ENCODE results near the gene SLC35B4. TPM values are rescaled to one million over a fixed set of nuclear protein-coding genes. Genes with fewer than 3 reads are reported as not detected.

The SLC35B4 gene
- total RNA-seq, 1 experiment from 2014 or later, result 14.7 TPM

DNA sequence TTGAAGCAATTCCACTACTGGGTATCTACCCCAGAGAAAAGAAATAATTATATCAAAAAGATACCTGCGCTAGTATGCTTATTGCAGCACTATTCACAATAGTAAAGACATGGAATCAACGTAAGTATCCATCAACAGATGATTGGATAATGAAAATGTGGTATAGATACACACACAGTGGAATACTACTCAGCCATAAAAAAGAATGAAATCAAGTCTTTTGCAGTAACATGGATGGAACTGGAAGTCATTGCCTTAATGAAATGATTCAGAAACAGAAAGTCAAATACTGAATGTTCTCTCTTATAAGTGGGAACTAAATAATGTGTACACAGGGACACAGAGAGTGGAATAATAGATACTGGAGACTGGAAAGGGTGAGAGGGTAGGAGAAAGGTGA, 7.4 kb upstream of the SLC35B4 start:
- no TSS peak for BruUV-seq (replicated peaks)
- H3K27me3 ChIP-seq (ENCODE audit: insufficient read depth, low read length), result no peaks in the 10 kb centered on the region; the same call in 1 of the 2 replicates
- RAD21 ChIA-PET (ENCODE audit: low non-redundant PET in 1 of 2, low total read pairs in 2 of 2, uncharacterized antibody in 2 of 2, unreplicated experiment in 2 of 2), result no interaction called here

More for the DNA sequence above, 7.4 kb upstream of the SLC35B4 start:
- H3K4me1 ChIP-seq (ENCODE audit: control insufficient read depth in 1 of 2, insufficient read depth in 2 of 2, low read length in 2 of 2), result no peaks in the 10 kb centered on the region
- no peaks in the 10 kb centered on the region for H3K9me2 ChIP-seq (ENCODE audit: insufficient read depth)
- no peaks in the 10 kb centered on the region for H3K9me3 ChIP-seq (ENCODE audit: control insufficient read depth in 1 of 2, insufficient read depth in 1 of 2, low read depth in 1 of 2, low read length in 2 of 2)
- no peaks in the 10 kb centered on the region for H4K20me1 ChIP-seq (ENCODE audit: insufficient read depth)
- H3K9ac ChIP-seq (ENCODE audit: low read length), result no peak overlapping the region
- ChIA-PET POLR2A (no interaction called here), CTCF (no interaction called here)
- H2AFZ ChIP-seq (ENCODE audit: low read depth, low read length, poor library complexity, severe bottlenecking), result no peak overlapping the region
- no peak overlapping the region for H3K4me3 ChIP-seq (replicated peaks in 1 of 2; ENCODE audit: low read depth in 1 of 2, low read length in 2 of 2)
- DNase-seq (ENCODE audit: low read depth, low spot score) (no peak), ATAC-seq (no peak)
- no peak overlapping the region for H3K4me2 ChIP-seq (ENCODE audit: low read length)
- no peak overlapping the region for H3K27ac ChIP-seq (ENCODE audit: low read depth, low read length)
- no peaks in the 10 kb centered on the region for H3K36me3 ChIP-seq (ENCODE audit: control insufficient read depth in 1 of 2, insufficient read depth in 2 of 2, low read length in 2 of 2)
- intact Hi-C loops (cut with micrococcal nuclease), result loop anchor here (10.0 kb wide), 2 partner anchors 469 to 1609 kb away; no protein-coding TSS in a partner anchor
- TF ChIP-seq, protein P1, sequence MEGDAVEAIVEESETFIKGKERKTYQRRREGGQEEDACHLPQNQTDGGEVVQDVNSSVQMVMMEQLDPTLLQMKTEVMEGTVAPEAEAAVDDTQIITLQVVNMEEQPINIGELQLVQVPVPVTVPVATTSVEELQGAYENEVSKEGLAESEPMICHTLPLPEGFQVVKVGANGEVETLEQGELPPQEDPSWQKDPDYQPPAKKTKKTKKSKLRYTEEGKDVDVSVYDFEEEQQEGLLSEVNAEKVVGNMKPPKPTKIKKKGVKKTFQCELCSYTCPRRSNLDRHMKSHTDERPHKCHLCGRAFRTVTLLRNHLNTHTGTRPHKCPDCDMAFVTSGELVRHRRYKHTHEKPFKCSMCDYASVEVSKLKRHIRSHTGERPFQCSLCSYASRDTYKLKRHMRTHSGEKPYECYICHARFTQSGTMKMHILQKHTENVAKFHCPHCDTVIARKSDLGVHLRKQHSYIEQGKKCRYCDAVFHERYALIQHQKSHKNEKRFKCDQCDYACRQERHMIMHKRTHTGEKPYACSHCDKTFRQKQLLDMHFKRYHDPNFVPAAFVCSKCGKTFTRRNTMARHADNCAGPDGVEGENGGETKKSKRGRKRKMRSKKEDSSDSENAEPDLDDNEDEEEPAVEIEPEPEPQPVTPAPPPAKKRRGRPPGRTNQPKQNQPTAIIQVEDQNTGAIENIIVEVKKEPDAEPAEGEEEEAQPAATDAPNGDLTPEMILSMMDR (IDR thresholded peaks at IDR 0.05 in 2 of 3, conservative IDR thresholded peaks at IDR 0.05 in 1 of 3; ENCODE audit: borderline replicate concordance in 1 of 3, insufficient read depth in 1 of 3, low read depth in 2 of 3, low read length in 2 of 3), result no peak
- TF ChIP-seq ZBTB33 (IDR thresholded peaks at IDR 0.05; ENCODE audit: extremely low read depth, insufficient replicate concordance, low read length) (no peak), RAD21 (IDR thresholded peaks at IDR 0.05; ENCODE audit: low read depth) (no peak), FOSL1 (IDR thresholded peaks at IDR 0.05; ENCODE audit: low read depth) (no peak), JUND (IDR thresholded peaks at IDR 0.05) (no peak), ELF1 (IDR thresholded peaks at IDR 0.05; ENCODE audit: borderline replicate concordance, low read depth) (no peak), SIN3A (IDR thresholded peaks at IDR 0.05; ENCODE audit: low read depth) (no peak), EZH2phosphoT487 (IDR thresholded peaks at IDR 0.05; ENCODE audit: borderline replicate concordance) (no peak), ZNF274 (IDR thresholded peaks at IDR 0.05; ENCODE audit: low read depth, low read length) (no peak), POLR2A (IDR thresholded peaks at IDR 0.05; ENCODE audit: borderline replicate concordance, extremely low read depth, insufficient read depth, insufficient read length) (no peak), ATF3 (IDR thresholded peaks at IDR 0.05) (no peak), EGR1 (IDR thresholded peaks at IDR 0.05; ENCODE audit: low read depth) (no peak), CEBPB (IDR thresholded peaks at IDR 0.05; ENCODE audit: low read depth) (no peak), SRF (IDR thresholded peaks at IDR 0.05; ENCODE audit: low read depth) (no peak), ZFX (IDR thresholded peaks at IDR 0.05) (no peak)
- TF ChIP-seq, protein P2, sequence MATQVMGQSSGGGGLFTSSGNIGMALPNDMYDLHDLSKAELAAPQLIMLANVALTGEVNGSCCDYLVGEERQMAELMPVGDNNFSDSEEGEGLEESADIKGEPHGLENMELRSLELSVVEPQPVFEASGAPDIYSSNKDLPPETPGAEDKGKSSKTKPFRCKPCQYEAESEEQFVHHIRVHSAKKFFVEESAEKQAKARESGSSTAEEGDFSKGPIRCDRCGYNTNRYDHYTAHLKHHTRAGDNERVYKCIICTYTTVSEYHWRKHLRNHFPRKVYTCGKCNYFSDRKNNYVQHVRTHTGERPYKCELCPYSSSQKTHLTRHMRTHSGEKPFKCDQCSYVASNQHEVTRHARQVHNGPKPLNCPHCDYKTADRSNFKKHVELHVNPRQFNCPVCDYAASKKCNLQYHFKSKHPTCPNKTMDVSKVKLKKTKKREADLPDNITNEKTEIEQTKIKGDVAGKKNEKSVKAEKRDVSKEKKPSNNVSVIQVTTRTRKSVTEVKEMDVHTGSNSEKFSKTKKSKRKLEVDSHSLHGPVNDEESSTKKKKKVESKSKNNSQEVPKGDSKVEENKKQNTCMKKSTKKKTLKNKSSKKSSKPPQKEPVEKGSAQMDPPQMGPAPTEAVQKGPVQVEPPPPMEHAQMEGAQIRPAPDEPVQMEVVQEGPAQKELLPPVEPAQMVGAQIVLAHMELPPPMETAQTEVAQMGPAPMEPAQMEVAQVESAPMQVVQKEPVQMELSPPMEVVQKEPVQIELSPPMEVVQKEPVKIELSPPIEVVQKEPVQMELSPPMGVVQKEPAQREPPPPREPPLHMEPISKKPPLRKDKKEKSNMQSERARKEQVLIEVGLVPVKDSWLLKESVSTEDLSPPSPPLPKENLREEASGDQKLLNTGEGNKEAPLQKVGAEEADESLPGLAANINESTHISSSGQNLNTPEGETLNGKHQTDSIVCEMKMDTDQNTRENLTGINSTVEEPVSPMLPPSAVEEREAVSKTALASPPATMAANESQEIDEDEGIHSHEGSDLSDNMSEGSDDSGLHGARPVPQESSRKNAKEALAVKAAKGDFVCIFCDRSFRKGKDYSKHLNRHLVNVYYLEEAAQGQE (IDR thresholded peaks at IDR 0.05; ENCODE audit: low read depth), result no peak
- H3K79me2 ChIP-seq (ENCODE audit: insufficient read depth, low read length), result no peaks in the 10 kb centered on the region

All from HCT116 (cell line).